SU-DHL-6 (cell line): ENCODE data around the gene TMEM151B.
A peak's percentile ranks its signal among the peaks of the same experiment; 100 is the strongest.

ENCODE experiments used
- EZH2phosphoT487 ChIP-seq: fragments of 200-600 bp; sonication (generic), shearing (Covaris generic); conservative IDR thresholded peaks from 2 replicates; pipeline ENCODE4 v1.6.1; 2018; ENCODE audit warnings: mild to moderate bottlenecking, antibody characterized with exemption, low read length, moderate library complexity, mixed read lengths
- TF ChIP-seq, protein P1 (sequence below): fragments of 200-600 bp; sonication (generic); IDR thresholded peaks from one replicate; pipeline ENCODE4 v1.5.1; 2017; ENCODE audit warnings: antibody characterized with exemption, mild to moderate bottlenecking, low read length, moderate library complexity; ENCODE audit not compliant: insufficient read depth, poor library complexity, severe bottlenecking

DNA sequence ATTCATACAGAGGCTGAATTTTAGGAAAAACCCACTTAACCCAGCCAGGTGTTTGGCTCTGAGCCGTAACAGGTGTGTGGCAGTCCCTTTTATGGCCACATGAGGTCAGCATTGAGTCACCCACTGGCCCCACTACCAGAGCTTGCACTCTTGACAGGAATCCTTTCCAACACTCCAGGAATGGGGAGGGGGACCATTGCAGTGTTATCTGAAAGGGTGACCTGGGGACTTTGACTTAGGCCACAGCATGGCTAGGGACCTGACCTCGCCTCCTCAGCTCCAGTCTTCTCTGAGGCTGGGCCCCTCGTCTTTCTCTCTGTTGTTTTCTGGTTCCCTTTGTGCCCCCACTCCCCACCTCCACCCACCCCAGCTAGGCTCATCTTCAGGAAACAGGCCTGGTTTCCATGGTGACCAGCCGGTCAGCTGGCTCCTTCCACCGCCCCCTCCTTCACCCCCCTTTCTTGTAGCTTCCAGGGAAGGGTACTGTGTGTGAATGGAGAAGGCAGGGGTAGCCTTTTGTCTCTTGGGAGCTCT lies 2.1 kb upstream of the TMEM151B start:
- TF ChIP-seq, protein P1, sequence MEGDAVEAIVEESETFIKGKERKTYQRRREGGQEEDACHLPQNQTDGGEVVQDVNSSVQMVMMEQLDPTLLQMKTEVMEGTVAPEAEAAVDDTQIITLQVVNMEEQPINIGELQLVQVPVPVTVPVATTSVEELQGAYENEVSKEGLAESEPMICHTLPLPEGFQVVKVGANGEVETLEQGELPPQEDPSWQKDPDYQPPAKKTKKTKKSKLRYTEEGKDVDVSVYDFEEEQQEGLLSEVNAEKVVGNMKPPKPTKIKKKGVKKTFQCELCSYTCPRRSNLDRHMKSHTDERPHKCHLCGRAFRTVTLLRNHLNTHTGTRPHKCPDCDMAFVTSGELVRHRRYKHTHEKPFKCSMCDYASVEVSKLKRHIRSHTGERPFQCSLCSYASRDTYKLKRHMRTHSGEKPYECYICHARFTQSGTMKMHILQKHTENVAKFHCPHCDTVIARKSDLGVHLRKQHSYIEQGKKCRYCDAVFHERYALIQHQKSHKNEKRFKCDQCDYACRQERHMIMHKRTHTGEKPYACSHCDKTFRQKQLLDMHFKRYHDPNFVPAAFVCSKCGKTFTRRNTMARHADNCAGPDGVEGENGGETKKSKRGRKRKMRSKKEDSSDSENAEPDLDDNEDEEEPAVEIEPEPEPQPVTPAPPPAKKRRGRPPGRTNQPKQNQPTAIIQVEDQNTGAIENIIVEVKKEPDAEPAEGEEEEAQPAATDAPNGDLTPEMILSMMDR: peak; percentile 98
- no peak for TF ChIP-seq EZH2phosphoT487
